ENCODE data around the gene IL17RA. TPM values are rescaled to one million over a fixed set of nuclear protein-coding genes. Genes with fewer than 3 reads are reported as not detected.

Gene IL17RA
- polyA plus RNA-seq, 1 donor, result 6.7 TPM

- no peak for DNase-seq
- WGBS (ENCODE audit: insufficient coverage, low lambda C conversion rate), result 7% methylated on average over 2 of the region's 17 CpGs
- Histone ChIP-seq H3K27me3 (ENCODE audit: control insufficient read depth, insufficient read depth, low read length) (no peaks in the 10 kb centered on the region), H3K27ac (ENCODE audit: low read length) (peak overlapping the region; percentile 90), H3K36me3 (ENCODE audit: control insufficient read depth, insufficient read depth, low read length) (no peaks in the 10 kb centered on the region), H3K9me3 (ENCODE audit: control insufficient read depth, low read depth, low read length) (no peaks in the 10 kb centered on the region), H3K4me3 (ENCODE audit: low read length) (peak overlapping the region; percentile 64), H3K4me1 (ENCODE audit: control insufficient read depth, insufficient read depth, low read length) (no peaks in the 10 kb centered on the region)
These were observed 73.4 kb downstream of the IL17RA start for GRCh38 chr22:17158176-17158567.

- H3K27ac ChIP-seq (ENCODE audit: low read length), result peak within 1 kb of the TSS; percentile 90
- DNase-seq, result peak; percentile 88 to 96
- H3K4me1 ChIP-seq (ENCODE audit: control insufficient read depth, insufficient read depth, low read length), result no peaks in the 10 kb centered on the region
- no peaks in the 10 kb centered on the region for H3K36me3 ChIP-seq (ENCODE audit: control insufficient read depth, insufficient read depth, low read length)
- peak within 1 kb of the TSS; percentile 84 for H3K4me3 ChIP-seq (ENCODE audit: low read length)
- H3K9me3 ChIP-seq (ENCODE audit: control insufficient read depth, low read depth, low read length), result no peaks in the 10 kb centered on the region
- H3K27me3 ChIP-seq (ENCODE audit: control insufficient read depth, insufficient read depth, low read length), result no peaks in the 10 kb centered on the region
- WGBS (ENCODE audit: insufficient coverage, low lambda C conversion rate), result no CpG with 5 or more reads among the region's 114 CpGs
These were observed 74.0 kb downstream of the IL17RA start, which contains the start of gene HDHD5 for GRCh38 chr22:17158568-17159503. HDHD5 (minus strand) TSS chr22:17159277; CDS start chr22:17159251, 26 bp downstream.

- Histone ChIP-seq H3K9me3 (ENCODE audit: control insufficient read depth, low read depth, low read length) (no peaks in the 10 kb centered on the region), H3K4me3 (ENCODE audit: low read length) (peak overlapping the region; percentile 84), H3K4me1 (ENCODE audit: control insufficient read depth, insufficient read depth, low read length) (no peaks in the 10 kb centered on the region), H3K36me3 (ENCODE audit: control insufficient read depth, insufficient read depth, low read length) (no peaks in the 10 kb centered on the region), H3K27me3 (ENCODE audit: control insufficient read depth, insufficient read depth, low read length) (no peaks in the 10 kb centered on the region), H3K27ac (ENCODE audit: low read length) (peak overlapping the region; percentile 83)
- no CpG with 5 or more reads among the region's 35 CpGs for WGBS (ENCODE audit: insufficient coverage, low lambda C conversion rate)
- DNase-seq, result peak; percentile 70 to 91
These were observed 74.7 kb downstream of the IL17RA start for GRCh38 chr22:17159504-17159951.

- Histone ChIP-seq H3K9me3 (ENCODE audit: control insufficient read depth, low read depth, low read length) (no peaks in the 10 kb centered on the region), H3K27ac (ENCODE audit: low read length) (no peak overlapping the region), H3K36me3 (ENCODE audit: control insufficient read depth, insufficient read depth, low read length) (no peaks in the 10 kb centered on the region), H3K4me1 (ENCODE audit: control insufficient read depth, insufficient read depth, low read length) (no peaks in the 10 kb centered on the region), H3K4me3 (ENCODE audit: low read length) (no peak overlapping the region), H3K27me3 (ENCODE audit: control insufficient read depth, insufficient read depth, low read length) (no peaks in the 10 kb centered on the region)
- no peak for DNase-seq
- no CpG with 5 or more reads among the region's 3 CpGs for WGBS (ENCODE audit: insufficient coverage, low lambda C conversion rate)
These were observed 77.2 kb downstream of the IL17RA start for GRCh38 chr22:17161991-17162390.

- no peaks in the 10 kb centered on the region for H3K36me3 ChIP-seq (ENCODE audit: control insufficient read depth, insufficient read depth, low read length)
- H3K4me1 ChIP-seq (ENCODE audit: control insufficient read depth, insufficient read depth, low read length), result no peaks in the 10 kb centered on the region
- no peak for DNase-seq
- no peak overlapping the region for H3K27ac ChIP-seq (ENCODE audit: low read length)
- WGBS (ENCODE audit: insufficient coverage, low lambda C conversion rate), result 100% methylated on average over 1 of the region's 8 CpGs
- no peak overlapping the region for H3K4me3 ChIP-seq (ENCODE audit: low read length)
- H3K27me3 ChIP-seq (ENCODE audit: control insufficient read depth, insufficient read depth, low read length), result no peaks in the 10 kb centered on the region
- H3K9me3 ChIP-seq (ENCODE audit: control insufficient read depth, low read depth, low read length), result no peaks in the 10 kb centered on the region
These were observed 77.9 kb downstream of the IL17RA start for GRCh38 chr22:17162731-17163130.

- WGBS (ENCODE audit: insufficient coverage, low lambda C conversion rate), result no CpG with 5 or more reads among the region's 3 CpGs
- Histone ChIP-seq H3K4me1 (ENCODE audit: control insufficient read depth, insufficient read depth, low read length) (no peaks in the 10 kb centered on the region), H3K9me3 (ENCODE audit: control insufficient read depth, low read depth, low read length) (no peaks in the 10 kb centered on the region), H3K4me3 (ENCODE audit: low read length) (no peak overlapping the region), H3K27me3 (ENCODE audit: control insufficient read depth, insufficient read depth, low read length) (no peaks in the 10 kb centered on the region), H3K36me3 (ENCODE audit: control insufficient read depth, insufficient read depth, low read length) (no peaks in the 10 kb centered on the region), H3K27ac (ENCODE audit: low read length) (no peak overlapping the region)
- DNase-seq, result no peak
These were observed 79.7 kb downstream of the IL17RA start for GRCh38 chr22:17164392-17165024.

Other genes with a start within 250 kb of the IL17RA start
- not detected for gene GAB4, start 76.8 kb upstream of the IL17RA start, polyA plus RNA-seq
- gene TMEM121B, start 36.4 kb downstream of the IL17RA start, polyA plus RNA-seq, result 1.1 TPM
- gene HDHD5, start 74.3 kb downstream of the IL17RA start, polyA plus RNA-seq, result 37.9 TPM
- 23.9 TPM for gene ADA2, start 134.4 kb downstream of the IL17RA start, polyA plus RNA-seq